ENCODE measurements around the gene ALG10B.

DNA sequence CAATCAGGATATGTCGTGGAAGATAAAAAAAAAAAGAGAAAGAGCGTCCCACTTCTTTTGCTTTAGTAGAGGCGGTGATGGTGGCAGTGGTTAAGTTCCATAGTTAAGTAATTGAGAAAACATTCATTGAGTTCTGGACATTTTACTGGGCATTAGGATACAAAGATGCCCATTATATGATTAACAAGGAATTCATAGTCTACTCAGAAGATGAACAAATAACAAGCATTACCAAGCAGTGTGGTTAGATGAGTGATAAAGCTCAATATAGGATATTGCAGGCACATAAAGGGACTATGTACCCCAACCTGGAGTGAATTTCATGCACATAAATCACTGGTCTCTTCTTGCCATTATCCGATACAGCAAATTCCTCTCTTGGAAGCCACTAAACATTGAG, 53.7 kb downstream of the ALG10B start:
- TF ChIP-seq, protein P1, sequence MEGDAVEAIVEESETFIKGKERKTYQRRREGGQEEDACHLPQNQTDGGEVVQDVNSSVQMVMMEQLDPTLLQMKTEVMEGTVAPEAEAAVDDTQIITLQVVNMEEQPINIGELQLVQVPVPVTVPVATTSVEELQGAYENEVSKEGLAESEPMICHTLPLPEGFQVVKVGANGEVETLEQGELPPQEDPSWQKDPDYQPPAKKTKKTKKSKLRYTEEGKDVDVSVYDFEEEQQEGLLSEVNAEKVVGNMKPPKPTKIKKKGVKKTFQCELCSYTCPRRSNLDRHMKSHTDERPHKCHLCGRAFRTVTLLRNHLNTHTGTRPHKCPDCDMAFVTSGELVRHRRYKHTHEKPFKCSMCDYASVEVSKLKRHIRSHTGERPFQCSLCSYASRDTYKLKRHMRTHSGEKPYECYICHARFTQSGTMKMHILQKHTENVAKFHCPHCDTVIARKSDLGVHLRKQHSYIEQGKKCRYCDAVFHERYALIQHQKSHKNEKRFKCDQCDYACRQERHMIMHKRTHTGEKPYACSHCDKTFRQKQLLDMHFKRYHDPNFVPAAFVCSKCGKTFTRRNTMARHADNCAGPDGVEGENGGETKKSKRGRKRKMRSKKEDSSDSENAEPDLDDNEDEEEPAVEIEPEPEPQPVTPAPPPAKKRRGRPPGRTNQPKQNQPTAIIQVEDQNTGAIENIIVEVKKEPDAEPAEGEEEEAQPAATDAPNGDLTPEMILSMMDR (IDR thresholded peaks at IDR 0.05), result no peak
- no peak for TF ChIP-seq POLR2A (IDR thresholded peaks at IDR 0.05)

Measured in body of pancreas (tissue), 4 donors.